H1 (cell line): Measurements from ENCODE around the gene PDZD4.

Experiments
- CHD2 ChIP-seq: IDR thresholded peaks from 2 replicates; pipeline ENCODE4 v1.6.1; 2012; ENCODE audit warnings: low read length, improper control_type of control experiment
- CTCF ChIP-seq, 3 experiments: IDR thresholded peaks; 1 replicate in 2 of 3; 2 replicates in 1 of 3; pipeline versions ENCODE4 v1.5.1 to v1.6.1; 2011; ENCODE audit warnings: low read length in 3 of 3, mild to moderate bottlenecking in 3 of 3, inconsistent platforms in 2 of 3, low read depth in 1 of 3, moderate library complexity in 1 of 3; ENCODE audit not compliant: insufficient read depth in 1 of 3; ENCODE audit errors: control extremely low read depth in 1 of 3
- EP300 ChIP-seq, 2 experiments: IDR thresholded peaks; 1 replicate in 1 of 2; 2 replicates in 1 of 2; pipeline ENCODE4 v1.6.1; 2011 to 2012; ENCODE audit warnings: low read depth in 2 of 2, low read length in 2 of 2, mild to moderate bottlenecking in 2 of 2, borderline replicate concordance in 1 of 2, inconsistent platforms in 1 of 2, moderate library complexity in 1 of 2
- EZH2 ChIP-seq: fragments of 200-600 bp; sonication (generic); IDR thresholded peaks from 2 replicates; pipeline ENCODE4 v1.7.1; 2012; ENCODE audit warnings: low read depth, mild to moderate bottlenecking, moderate library complexity, low read length, inconsistent platforms; ENCODE audit not compliant: severe bottlenecking
- KDM1A ChIP-seq: fragments of 200-600, 300-600 bp; sonication (generic); IDR thresholded peaks from 2 replicates; pipeline ENCODE4 v1.7.1; 2016; ENCODE audit warnings: mild to moderate bottlenecking, low read length, borderline replicate concordance
- SAP30 ChIP-seq: fragments of 300-600 bp; sonication (generic); IDR thresholded peaks from 2 replicates; pipeline ENCODE4 v1.7.1; 2012; ENCODE audit warnings: low read length, moderate library complexity, mild to moderate bottlenecking, inconsistent platforms; ENCODE audit not compliant: insufficient read depth, insufficient replicate concordance

- TF ChIP-seq EZH2 (no peak), SAP30 (no peak), CTCF (IDR thresholded peaks at IDR 0.05; ENCODE audit: control extremely low read depth in 1 of 3, insufficient read depth in 1 of 3, low read depth in 1 of 3, low read length in 3 of 3) (no peak), KDM1A (no peak), CHD2 (no peak), EP300 (IDR thresholded peaks at IDR 0.05; ENCODE audit: borderline replicate concordance in 1 of 2, low read depth in 2 of 2, low read length in 2 of 2) (no peak)
These were observed 2.4 kb downstream of the PDZD4 start for GRCh38 chrX:153827903-153828302.
